22Rv1 (cell line): ENCODE results near the gene CDRT4.

ENCODE experiments used
- ZFX ChIP-seq: fragments of 450-650 bp; IDR thresholded peaks from 2 replicates; pipeline ENCODE4 v1.6.1; 2017; ENCODE audit warnings: antibody characterized with exemption, borderline replicate concordance
- TF ChIP-seq, protein P1 (sequence below): fragments of 450-650 bp; IDR thresholded peaks from 2 replicates; pipeline ENCODE4 v1.5.1; 2017; ENCODE audit warnings: mild to moderate bottlenecking

DNA sequence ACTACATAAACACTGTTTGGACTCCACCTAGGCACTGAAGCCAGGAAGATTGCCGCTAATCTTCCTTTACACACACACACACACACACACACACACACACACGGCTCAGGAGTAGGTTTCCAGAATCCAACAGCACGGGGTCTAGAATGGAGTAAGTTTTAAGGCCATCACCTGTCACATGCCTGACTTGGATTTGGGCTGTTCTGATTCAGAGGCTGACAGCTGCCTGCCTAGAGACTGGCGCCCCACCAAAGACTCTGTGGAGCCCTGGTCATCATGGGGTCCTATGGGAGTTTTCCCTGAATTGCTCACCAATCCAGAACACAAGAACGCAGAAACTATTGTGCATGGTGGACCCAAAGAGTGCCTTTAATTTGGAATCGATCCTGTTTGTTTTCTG lies 10.9 kb downstream of the CDRT4 start:
- TF ChIP-seq, protein P1, sequence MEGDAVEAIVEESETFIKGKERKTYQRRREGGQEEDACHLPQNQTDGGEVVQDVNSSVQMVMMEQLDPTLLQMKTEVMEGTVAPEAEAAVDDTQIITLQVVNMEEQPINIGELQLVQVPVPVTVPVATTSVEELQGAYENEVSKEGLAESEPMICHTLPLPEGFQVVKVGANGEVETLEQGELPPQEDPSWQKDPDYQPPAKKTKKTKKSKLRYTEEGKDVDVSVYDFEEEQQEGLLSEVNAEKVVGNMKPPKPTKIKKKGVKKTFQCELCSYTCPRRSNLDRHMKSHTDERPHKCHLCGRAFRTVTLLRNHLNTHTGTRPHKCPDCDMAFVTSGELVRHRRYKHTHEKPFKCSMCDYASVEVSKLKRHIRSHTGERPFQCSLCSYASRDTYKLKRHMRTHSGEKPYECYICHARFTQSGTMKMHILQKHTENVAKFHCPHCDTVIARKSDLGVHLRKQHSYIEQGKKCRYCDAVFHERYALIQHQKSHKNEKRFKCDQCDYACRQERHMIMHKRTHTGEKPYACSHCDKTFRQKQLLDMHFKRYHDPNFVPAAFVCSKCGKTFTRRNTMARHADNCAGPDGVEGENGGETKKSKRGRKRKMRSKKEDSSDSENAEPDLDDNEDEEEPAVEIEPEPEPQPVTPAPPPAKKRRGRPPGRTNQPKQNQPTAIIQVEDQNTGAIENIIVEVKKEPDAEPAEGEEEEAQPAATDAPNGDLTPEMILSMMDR: no peak
- no peak for TF ChIP-seq ZFX
